Right hindlimb (tissue), 1 donor: ENCODE measurements around the gene GSTA1.
"Not testable (repeated sequence)": the region's sequence is repeated elsewhere in the genome, so short reads cannot be mapped to it uniquely, and the experiment has no call there.

Experiments used
- DNase-seq: peaks from one replicate; pipeline ENCODE4 v3.0.0-alpha.2; 2018

The GSTA1 gene

DNA sequence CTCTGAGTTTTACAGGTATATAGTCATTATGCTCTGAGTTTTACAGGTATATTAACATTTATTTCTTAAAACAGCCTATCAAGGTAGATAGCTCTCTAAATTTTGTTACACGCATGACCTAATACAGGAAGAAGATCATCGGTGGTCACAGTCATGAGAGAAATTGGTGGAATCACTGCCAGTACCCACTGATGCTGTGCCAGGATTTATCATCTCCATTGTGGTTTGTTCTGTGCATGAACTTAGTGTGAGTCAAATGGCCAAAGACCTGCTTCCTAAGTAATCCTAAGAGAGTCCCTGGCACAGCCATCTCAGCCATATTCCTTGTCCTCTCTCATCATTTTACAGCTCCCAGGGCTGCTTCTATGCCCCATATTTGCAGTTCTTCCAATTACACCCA, 50.5 kb downstream of the GSTA1 start:
- not testable (repeated sequence) for DNase-seq

DNA sequence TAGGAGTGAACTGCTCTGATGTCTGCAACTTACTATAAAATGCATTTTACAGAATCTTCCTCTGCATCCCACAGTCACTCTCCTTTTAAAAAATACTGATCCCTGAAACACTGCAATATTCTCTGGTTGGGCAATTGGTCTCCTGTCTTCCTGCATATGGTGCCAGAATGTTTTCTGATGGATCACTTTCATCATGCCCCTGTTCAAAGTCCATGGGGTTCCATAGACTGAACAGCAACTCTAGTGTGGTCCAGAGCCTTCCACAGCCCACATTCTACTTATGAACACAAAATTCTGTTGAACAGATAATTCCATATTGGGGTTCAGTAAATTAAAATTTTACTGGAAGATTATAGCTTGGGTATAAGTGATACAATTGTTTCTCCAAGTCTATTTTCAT, 51.3 kb downstream of the GSTA1 start:
- no peak for DNase-seq

DNA sequence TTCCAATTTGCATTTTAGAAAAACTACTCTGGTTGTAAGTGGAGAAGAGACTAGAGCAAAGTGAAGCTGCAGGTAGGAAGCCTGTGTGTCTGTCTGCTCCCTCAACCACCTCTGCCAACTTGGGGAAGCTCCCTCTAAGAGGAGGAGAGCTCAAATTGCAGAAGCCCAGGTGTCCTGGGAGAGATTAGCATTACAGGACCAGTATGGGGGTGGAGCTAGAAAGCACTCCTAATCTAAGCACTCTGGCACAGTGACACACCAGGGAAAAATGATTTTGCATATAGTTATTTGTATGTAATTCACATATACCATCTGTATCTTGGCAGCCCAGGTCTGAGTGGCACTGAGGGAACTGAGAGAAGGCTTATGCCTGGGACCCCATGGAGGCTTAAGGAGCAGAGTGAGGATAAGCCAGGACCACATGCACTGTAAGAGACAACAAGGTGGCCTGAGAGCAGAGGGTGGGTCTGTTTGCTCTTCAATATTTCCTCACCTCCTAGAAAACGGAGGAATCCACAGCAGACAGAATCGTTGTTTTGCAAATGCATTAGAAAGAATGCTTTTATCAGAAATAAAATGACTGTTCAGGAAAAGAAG, 54.0 kb downstream of the GSTA1 start:
- DNase-seq = no peak

DNA sequence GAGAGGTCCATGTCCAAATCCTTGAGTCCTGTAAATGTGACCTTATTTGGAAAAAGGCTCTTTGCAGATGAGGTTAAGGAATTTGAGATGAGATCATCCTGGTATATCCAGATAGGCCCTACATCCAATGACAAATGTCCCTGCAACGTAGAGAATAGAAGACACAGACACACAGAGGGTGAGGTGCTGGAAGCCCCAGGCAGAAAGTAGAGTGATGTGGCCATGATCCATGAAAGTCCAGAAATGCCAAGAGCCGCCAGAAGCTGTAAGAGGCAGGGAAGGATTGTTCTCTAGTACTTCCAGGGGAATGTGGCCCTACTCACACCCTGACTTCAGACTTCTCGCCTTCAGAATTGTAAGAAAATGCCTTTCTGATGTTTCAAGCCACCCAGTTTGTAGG, 56.3 kb downstream of the GSTA1 start:
- not testable (repeated sequence) for DNase-seq

DNA sequence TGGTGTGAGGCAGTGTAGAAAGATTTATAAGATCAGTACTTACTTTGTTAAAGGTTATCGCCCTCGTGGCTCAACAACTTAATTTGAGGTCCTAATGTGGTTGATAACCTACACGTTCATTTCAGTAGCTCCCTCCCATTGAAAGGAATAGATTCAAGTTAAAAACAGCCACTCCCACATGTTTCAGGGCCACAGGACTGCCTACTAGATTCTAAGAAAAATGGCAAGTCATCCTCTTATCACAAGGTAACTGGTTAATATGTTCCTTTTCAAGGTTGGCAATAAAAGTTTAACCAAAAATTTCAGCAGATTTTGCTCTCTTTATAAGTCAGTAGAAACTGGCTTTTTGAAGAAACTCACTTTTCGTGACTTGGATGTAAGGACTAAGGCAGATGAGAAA, 57.4 kb downstream of the GSTA1 start:
- no peak for DNase-seq

DNA sequence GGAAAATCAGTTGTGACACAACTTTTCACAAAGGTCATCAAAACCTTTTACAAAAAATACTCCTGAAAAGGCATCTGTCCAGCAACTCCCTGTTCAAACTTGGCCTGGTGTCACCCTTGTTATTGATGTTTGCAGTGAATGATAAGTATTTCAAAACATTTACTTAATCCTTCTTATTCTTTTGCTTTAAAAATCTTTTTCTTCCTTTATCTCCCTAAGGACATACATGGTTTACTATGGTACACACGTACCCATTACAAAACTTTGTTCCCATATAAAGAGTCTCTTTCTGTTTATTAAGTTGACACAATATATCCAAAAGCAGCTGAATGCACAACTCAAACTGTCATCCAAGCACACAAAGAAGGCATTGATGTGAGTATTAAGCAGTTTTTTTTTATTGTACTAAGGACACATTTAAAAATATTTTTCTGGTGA, 57.8 kb downstream of the GSTA1 start:
- DNase-seq = no peak

DNA sequence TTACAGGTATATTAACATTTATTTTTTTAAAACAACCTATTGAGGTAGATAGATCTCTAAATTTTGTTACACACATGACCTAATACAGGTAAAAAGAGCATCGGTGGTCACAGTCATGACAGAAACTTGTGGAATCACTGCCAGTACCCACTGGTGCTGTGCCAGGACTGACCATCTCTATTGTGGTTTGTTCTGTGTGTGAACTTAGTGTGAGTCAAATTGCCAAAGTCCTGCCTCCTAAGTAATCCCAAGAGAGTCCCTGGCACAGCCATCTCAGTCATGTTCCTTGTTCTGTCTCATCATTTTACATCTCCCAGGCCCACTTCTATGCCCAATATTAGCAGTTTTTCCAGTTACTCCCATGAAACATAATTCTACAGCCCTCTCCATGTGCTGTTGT, 61.7 kb downstream of the GSTA1 start:
- no peak for DNase-seq
